Neutrophil (primary cell): ENCODE data around the gene CGNL1.

Experiments used
- H3K27ac ChIP-seq: fragments of 200-600 bp; sonication (generic); 2 replicates; pipeline ENCODE4 v1.5.1; 2016; ENCODE audit warnings: mild to moderate bottlenecking, moderate library complexity
- H3K27me3 ChIP-seq: fragments of 200-600 bp; sonication (generic); 2 replicates; pipeline ENCODE4 v1.6.0; 2016; ENCODE audit warnings: mild to moderate bottlenecking
- H3K36me3 ChIP-seq: fragments of 200-600 bp; sonication (generic); 2 replicates; pipeline ENCODE4 v1.5.1; 2017
- H3K4me1 ChIP-seq, 2 experiments: fragments of 200-600 bp in 1 of 2; sonication (generic) in 1 of 2; 1 replicate in 1 of 2; 2 replicates in 1 of 2; pipeline versions ENCODE4 v1.5.1 to v1.6.1; 2013 to 2016; ENCODE audit warnings: low read depth in 1 of 2, low read length in 1 of 2, mild to moderate bottlenecking in 1 of 2, moderate library complexity in 1 of 2; ENCODE audit not compliant: control insufficient read depth in 1 of 2, insufficient read depth in 1 of 2
- H3K4me3 ChIP-seq, 2 experiments: fragments of 200-600 bp in 1 of 2; sonication (generic) in 1 of 2; 1 replicate in 1 of 2; 2 replicates in 1 of 2; pipeline ENCODE4 v1.5.1; 2013 to 2016; ENCODE audit warnings: low read depth in 1 of 2, low read length in 1 of 2, mild to moderate bottlenecking in 1 of 2, moderate library complexity in 1 of 2
- H3K9me3 ChIP-seq: fragments of 200-600 bp; sonication (generic); 2 replicates; pipeline ENCODE4 v1.5.1; 2016
- TF ChIP-seq, protein P1 (sequence below): fragments of 200-600 bp; sonication (generic); IDR thresholded peaks from 2 replicates; pipeline ENCODE4 v1.5.1; 2016; ENCODE audit warnings: antibody characterized with exemption

CGNL1 gene

DNA sequence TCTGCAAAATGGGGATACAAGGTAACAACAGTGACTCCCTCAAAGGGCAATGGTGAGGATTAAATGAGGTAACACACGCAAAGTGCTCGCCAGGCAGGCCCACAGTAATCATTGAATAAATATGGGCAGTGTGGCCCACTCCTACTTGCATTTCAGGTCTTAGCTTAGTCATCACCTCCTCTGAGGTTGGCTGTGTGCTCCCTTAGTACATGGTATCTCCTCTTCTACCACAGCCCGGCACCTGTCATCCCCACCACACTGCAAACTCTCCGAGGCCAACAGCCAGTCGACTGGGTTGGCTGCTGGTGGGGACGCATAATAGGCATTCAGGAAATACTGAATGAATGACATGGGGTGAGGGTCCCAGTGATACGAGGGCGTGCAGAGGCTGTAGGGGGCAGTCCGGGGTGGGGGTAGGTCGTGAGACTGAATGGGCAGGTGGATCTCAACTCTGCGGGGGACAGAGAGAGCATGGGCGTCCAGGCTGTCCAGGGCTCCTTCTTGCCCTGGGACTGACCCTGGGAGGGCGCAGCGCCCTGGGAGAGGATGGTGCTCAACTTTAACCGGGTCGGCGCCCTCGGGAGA, 215.0 kb downstream of the CGNL1 start:
- H3K4me3 ChIP-seq: no peak overlapping the region
- H3K27me3 ChIP-seq: peaks cover 69% of the 10 kb centered on the region
- no peaks in the 10 kb centered on the region for H3K9me3 ChIP-seq
- H3K27ac ChIP-seq: no peak overlapping the region
- no peaks in the 10 kb centered on the region for H3K36me3 ChIP-seq
- H3K4me1 ChIP-seq: peaks cover 0 to 2% of the 10 kb centered on the region in 2 experiments
- TF ChIP-seq, protein P1, sequence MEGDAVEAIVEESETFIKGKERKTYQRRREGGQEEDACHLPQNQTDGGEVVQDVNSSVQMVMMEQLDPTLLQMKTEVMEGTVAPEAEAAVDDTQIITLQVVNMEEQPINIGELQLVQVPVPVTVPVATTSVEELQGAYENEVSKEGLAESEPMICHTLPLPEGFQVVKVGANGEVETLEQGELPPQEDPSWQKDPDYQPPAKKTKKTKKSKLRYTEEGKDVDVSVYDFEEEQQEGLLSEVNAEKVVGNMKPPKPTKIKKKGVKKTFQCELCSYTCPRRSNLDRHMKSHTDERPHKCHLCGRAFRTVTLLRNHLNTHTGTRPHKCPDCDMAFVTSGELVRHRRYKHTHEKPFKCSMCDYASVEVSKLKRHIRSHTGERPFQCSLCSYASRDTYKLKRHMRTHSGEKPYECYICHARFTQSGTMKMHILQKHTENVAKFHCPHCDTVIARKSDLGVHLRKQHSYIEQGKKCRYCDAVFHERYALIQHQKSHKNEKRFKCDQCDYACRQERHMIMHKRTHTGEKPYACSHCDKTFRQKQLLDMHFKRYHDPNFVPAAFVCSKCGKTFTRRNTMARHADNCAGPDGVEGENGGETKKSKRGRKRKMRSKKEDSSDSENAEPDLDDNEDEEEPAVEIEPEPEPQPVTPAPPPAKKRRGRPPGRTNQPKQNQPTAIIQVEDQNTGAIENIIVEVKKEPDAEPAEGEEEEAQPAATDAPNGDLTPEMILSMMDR: no peak

DNA sequence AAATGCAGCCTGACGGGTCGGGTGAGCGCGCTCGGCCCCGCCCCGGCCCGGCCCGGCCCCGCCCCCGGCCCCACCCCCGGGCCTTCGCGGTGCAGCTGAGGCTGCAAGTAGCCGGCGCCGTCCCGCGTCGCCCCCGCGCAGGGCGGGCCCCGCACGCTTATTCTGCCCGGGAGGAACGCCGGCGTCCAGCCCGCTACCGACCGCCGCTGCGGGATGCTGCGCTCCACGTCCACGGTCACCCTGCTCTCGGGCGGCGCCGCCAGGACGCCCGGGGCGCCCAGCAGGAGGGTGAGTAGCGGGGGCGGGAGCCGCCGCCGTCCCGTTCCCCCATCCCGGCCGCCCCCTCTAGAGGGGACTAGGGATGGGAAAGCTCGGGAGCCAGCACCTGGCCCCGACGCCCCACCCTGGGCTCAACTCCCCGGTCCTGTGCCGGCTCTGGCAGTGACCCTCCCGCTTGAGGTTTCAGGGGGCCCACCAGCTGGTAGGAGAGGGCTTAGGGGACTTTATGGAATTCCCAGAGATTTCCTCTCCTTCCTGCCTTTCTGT, 215.6 kb downstream of the CGNL1 start, which contains the start of gene MYZAP:
TSS of gene MYZAP (plus strand) at position 83 of the 546 bp plus-strand sequence. CDS start at position 214, 131 bp downstream.
- Histone ChIP-seq H3K9me3 (no peaks in the 10 kb centered on the region), H3K27me3 (peaks cover 69% of the 10 kb centered on the region), H3K4me3 (peak within 1 kb of the TSS in 1 of 2 experiments; percentile 17), H3K27ac (no peak within 1 kb of the TSS), H3K4me1 (peaks cover 0 to 2% of the 10 kb centered on the region in 2 experiments), H3K36me3 (no peaks in the 10 kb centered on the region)
- TF ChIP-seq, protein P1: no peak

GRCh38 chr15:57592426-57592825, 216.1 kb downstream of the CGNL1 start:
- TF ChIP-seq, protein P1: no peak
- Histone ChIP-seq H3K27ac (no peak overlapping the region), H3K36me3 (no peaks in the 10 kb centered on the region), H3K4me1 (peaks cover 0 to 2% of the 10 kb centered on the region in 2 experiments), H3K4me3 (no peak overlapping the region), H3K27me3 (peaks cover 69% of the 10 kb centered on the region), H3K9me3 (no peaks in the 10 kb centered on the region)

- TF ChIP-seq, protein P1: no peak
- Histone ChIP-seq H3K27me3 (peaks cover 67% of the 10 kb centered on the region), H3K4me3 (no peak overlapping the region), H3K27ac (no peak overlapping the region), H3K9me3 (no peaks in the 10 kb centered on the region), H3K36me3 (no peaks in the 10 kb centered on the region), H3K4me1 (peaks cover 0 to 2% of the 10 kb centered on the region in 2 experiments)
These were observed 216.6 kb downstream of the CGNL1 start for GRCh38 chr15:57592836-57593420.

- TF ChIP-seq, protein P1: no peak
- Histone ChIP-seq H3K9me3 (no peaks in the 10 kb centered on the region), H3K4me1 (peaks cover 0 to 2% of the 10 kb centered on the region in 2 experiments), H3K36me3 (no peaks in the 10 kb centered on the region), H3K4me3 (no peak overlapping the region), H3K27me3 (peaks cover 59% of the 10 kb centered on the region), H3K27ac (no peak overlapping the region)
These were observed 218.2 kb downstream of the CGNL1 start for GRCh38 chr15:57594479-57594878.
